H9 (cell line): ENCODE data around the gene MICAL3. TPM values are rescaled to one million over a fixed set of nuclear protein-coding genes. Genes with fewer than 3 reads are reported as not detected.

Source experiments
- DNase-seq: peaks from one replicate; pipeline ENCODE4 v3.0.0-alpha.2; 2017
- H2AFZ ChIP-seq: one replicate; pipeline ENCODE4 v1.6.1; 2013; ENCODE audit warnings: mild to moderate bottlenecking, low read length, control low read depth, moderate library complexity
- H2AK5ac ChIP-seq: 2 replicates; pipeline ENCODE4 v1.6.1; 2013; ENCODE audit warnings: low read length, control low read depth, mixed read lengths; ENCODE audit not compliant: insufficient read length
- H2BK120ac ChIP-seq: one replicate; pipeline ENCODE4 v1.6.1; 2013; ENCODE audit warnings: low read depth, mild to moderate bottlenecking, low read length, control low read depth, inconsistent platforms; ENCODE audit not compliant: poor library complexity, severe bottlenecking
- H2BK12ac ChIP-seq: 2 replicates; pipeline ENCODE4 v1.6.1; 2013; ENCODE audit warnings: low read length, control low read depth, mixed read lengths, low read depth; ENCODE audit not compliant: insufficient read length
- H2BK15ac ChIP-seq: 2 replicates; pipeline ENCODE4 v1.6.1; 2013; ENCODE audit warnings: low read depth, low read length, control low read depth
- H2BK20ac ChIP-seq: one replicate; pipeline ENCODE4 v1.6.1; 2013; ENCODE audit warnings: low read depth, mild to moderate bottlenecking, low read length, control low read depth, inconsistent platforms; ENCODE audit not compliant: poor library complexity, severe bottlenecking
- H2BK5ac ChIP-seq: 2 replicates; pipeline ENCODE4 v1.6.1; 2013; ENCODE audit warnings: low read length, control low read depth, mixed read lengths; ENCODE audit not compliant: insufficient read length
- H3K14ac ChIP-seq: 2 replicates; pipeline ENCODE4 v1.6.1; 2013; ENCODE audit warnings: low read length, control low read depth; ENCODE audit not compliant: insufficient read depth
- H3K18ac ChIP-seq: 2 replicates; pipeline ENCODE4 v1.6.1; 2013; ENCODE audit warnings: low read depth, mild to moderate bottlenecking, mixed read lengths, low read length, control low read depth; ENCODE audit not compliant: insufficient read length
- H3K23ac ChIP-seq: 2 replicates; pipeline ENCODE4 v1.6.1; 2013; ENCODE audit warnings: low read length, control low read depth, mixed read lengths, low read depth; ENCODE audit not compliant: insufficient read length
- H3K23me2 ChIP-seq: 2 replicates; pipeline ENCODE4 v1.6.1; 2013; ENCODE audit warnings: low read depth, mild to moderate bottlenecking, mixed read lengths, low read length, control low read depth; ENCODE audit not compliant: insufficient read length, poor library complexity, severe bottlenecking
- H3K27ac ChIP-seq: 2 replicates; pipeline ENCODE4 v1.5.1; 2013; ENCODE audit warnings: low read length, control low read depth, mixed read lengths, low read depth; ENCODE audit not compliant: insufficient read length
- H3K27me3 ChIP-seq: 2 replicates; pipeline ENCODE4 v1.6.1; 2013; ENCODE audit warnings: low read length, control low read depth, inconsistent platforms; ENCODE audit not compliant: insufficient read depth
- H3K4ac ChIP-seq: 2 replicates; pipeline ENCODE4 v1.6.1; 2013; ENCODE audit warnings: low read depth, mild to moderate bottlenecking, control low read depth, inconsistent platforms, low read length, moderate library complexity
- H3K4me1 ChIP-seq: 2 replicates; pipeline ENCODE4 v1.6.1; 2013; ENCODE audit warnings: low read length, control low read depth, inconsistent platforms; ENCODE audit not compliant: insufficient read depth
- H3K4me2 ChIP-seq: 2 replicates; pipeline ENCODE4 v1.6.1; 2013; ENCODE audit warnings: low read length, control low read depth, mixed read lengths; ENCODE audit not compliant: insufficient read length, insufficient read depth
- H3K56ac ChIP-seq: 2 replicates; pipeline ENCODE4 v1.6.1; 2013; ENCODE audit warnings: low read depth, mild to moderate bottlenecking, mixed read lengths, low read length, control low read depth; ENCODE audit not compliant: insufficient read length
- H3K79me1 ChIP-seq: 2 replicates; pipeline ENCODE4 v1.6.1; 2013; ENCODE audit warnings: low read depth, mild to moderate bottlenecking, moderate library complexity, low read length, control low read depth, inconsistent platforms; ENCODE audit not compliant: insufficient read depth, poor library complexity, severe bottlenecking
- H3K79me2 ChIP-seq: 2 replicates; pipeline ENCODE4 v1.6.1; 2013; ENCODE audit warnings: low read length, control low read depth, inconsistent platforms; ENCODE audit not compliant: insufficient read depth
- H3K9ac ChIP-seq: 2 replicates; pipeline ENCODE4 v1.6.1; 2013; ENCODE audit warnings: low read length, control low read depth, mixed read lengths; ENCODE audit not compliant: insufficient read length; ENCODE audit errors: extremely low read depth
- H3K9me3 ChIP-seq: one replicate; pipeline ENCODE4 v1.6.1; 2013; ENCODE audit warnings: low read depth, low read length, inconsistent platforms; ENCODE audit not compliant: control insufficient read depth
- H3T11ph ChIP-seq: one replicate; pipeline ENCODE4 v1.6.1; 2013; ENCODE audit warnings: mild to moderate bottlenecking, low read length, control low read depth, inconsistent platforms
- H4K20me1 ChIP-seq: one replicate; pipeline ENCODE4 v1.6.1; 2013; ENCODE audit not compliant: control insufficient read depth, insufficient read length, insufficient read depth
- H4K5ac ChIP-seq: 2 replicates; pipeline ENCODE4 v1.6.1; 2013; ENCODE audit warnings: low read depth, mild to moderate bottlenecking, mixed read lengths, low read length, control low read depth; ENCODE audit not compliant: insufficient read length
- H4K8ac ChIP-seq: replicated peaks from 2 replicates; pipeline ENCODE4 v1.6.1; 2013; ENCODE audit warnings: low read length, control low read depth, mixed read lengths, low read depth; ENCODE audit not compliant: insufficient read length
- H4K91ac ChIP-seq: 2 replicates; pipeline ENCODE4 v1.6.1; 2013; ENCODE audit warnings: low read depth, mild to moderate bottlenecking, moderate library complexity, mixed read lengths, low read length, control low read depth; ENCODE audit not compliant: insufficient read length
- H3K27ac Mint-ChIP-seq, 3 experiments: 2 replicates in 2 of 3; 3 replicates in 1 of 3; pipeline ENCODE4 v1.8.0; 2020 to 2021; ENCODE audit warnings: mixed read lengths in 3 of 3, mild to moderate bottlenecking in 1 of 3, moderate library complexity in 1 of 3
- H3K27me3 Mint-ChIP-seq: 2 replicates; pipeline ENCODE4 v1.8.0; 2021; ENCODE audit warnings: low read depth, mild to moderate bottlenecking, moderate library complexity, mixed read lengths
- H3K36me3 Mint-ChIP-seq, 3 experiments: 2 replicates in 2 of 3; 3 replicates in 1 of 3; pipeline ENCODE4 v1.8.0; 2020 to 2021; ENCODE audit warnings: low read depth in 3 of 3, mixed read lengths in 3 of 3; ENCODE audit not compliant: insufficient read depth in 1 of 3
- H3K4me1 Mint-ChIP-seq, 2 experiments: 2 replicates each; pipeline ENCODE4 v1.8.0; 2020; ENCODE audit warnings: mixed read lengths in 2 of 2
- H3K4me3 Mint-ChIP-seq, 2 experiments: 2 replicates in 1 of 2; 3 replicates in 1 of 2; pipeline ENCODE4 v1.8.0; 2020 to 2021; ENCODE audit warnings: mild to moderate bottlenecking in 2 of 2, mixed read lengths in 2 of 2, moderate library complexity in 1 of 2
- H3K9me3 Mint-ChIP-seq, 2 experiments: 2 replicates in 1 of 2; 3 replicates in 1 of 2; pipeline ENCODE4 v1.8.0; 2020; ENCODE audit warnings: mild to moderate bottlenecking in 2 of 2, mixed read lengths in 2 of 2, moderate library complexity in 1 of 2
- WGBS: extraction: QIAGEN DNeasy Blood & Tissue Kit; methylation state at CpG from one replicate; pipeline ENCODE4 v1.1.7; 2013; ENCODE audit warnings: missing lambda C conversion rate, low lambda C conversion rate, mixed read lengths; ENCODE audit not compliant: insufficient read length; ENCODE audit errors: extremely low coverage; 5-methylcytosine and 5-hydroxymethylcytosine counted together
- total RNA-seq: library from RNA; stranded (reverse); gene quantifications from 2 replicates; pipeline ENCODE4 v1.2.1, GENCODE V29; 2021
- TF ChIP-seq, protein P1 (sequence below): fragments of 200-600 bp; sonication (generic); conservative IDR thresholded peaks from 3 replicates; pipeline ENCODE4 v1.8.0; 2021; ENCODE audit warnings: antibody characterized with exemption, mild to moderate bottlenecking

The MICAL3 gene
- total RNA-seq, 1 experiment from 2014 or later: 50.2 TPM

DNA sequence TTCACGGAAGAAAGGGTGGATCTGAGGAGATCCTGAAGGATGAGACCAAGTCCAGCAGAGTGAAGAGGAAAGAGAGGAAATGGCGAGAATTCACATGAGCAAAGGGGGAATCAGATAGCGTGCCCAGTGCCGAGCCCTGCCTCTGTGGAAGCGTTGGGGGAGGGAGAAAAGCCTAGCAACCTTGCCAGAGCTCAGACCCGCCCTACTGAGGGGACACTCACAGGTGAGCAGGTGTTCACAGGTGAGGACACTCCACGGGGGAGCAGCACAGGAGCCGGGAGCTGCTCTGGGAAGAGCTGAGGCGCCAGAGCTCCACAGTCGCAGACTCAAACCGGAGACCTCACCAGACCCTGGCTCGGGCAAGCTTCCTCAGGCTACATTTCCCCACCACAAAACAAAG lies 56.2 kb downstream of the MICAL3 start:
- H3K79me1 ChIP-seq: no peaks in the 10 kb centered on the region
- H3K27ac Mint-ChIP-seq: peak overlapping the region in 2 of 3 experiments; percentile 21 to 55; a peak in 1 of 7 replicates
- H2BK20ac ChIP-seq: no peak overlapping the region
- no CpG with 5 or more reads among the region's 12 CpGs for WGBS
- H3K27ac ChIP-seq: no peak overlapping the region
- no peak for DNase-seq
- H3K27me3 Mint-ChIP-seq: no peaks in the 10 kb centered on the region
- H4K5ac ChIP-seq: no peak overlapping the region
- no peak overlapping the region for H2AK5ac ChIP-seq
- no peak overlapping the region; the same call in 1 of the 2 replicates for H3K14ac ChIP-seq
- TF ChIP-seq, protein P1, sequence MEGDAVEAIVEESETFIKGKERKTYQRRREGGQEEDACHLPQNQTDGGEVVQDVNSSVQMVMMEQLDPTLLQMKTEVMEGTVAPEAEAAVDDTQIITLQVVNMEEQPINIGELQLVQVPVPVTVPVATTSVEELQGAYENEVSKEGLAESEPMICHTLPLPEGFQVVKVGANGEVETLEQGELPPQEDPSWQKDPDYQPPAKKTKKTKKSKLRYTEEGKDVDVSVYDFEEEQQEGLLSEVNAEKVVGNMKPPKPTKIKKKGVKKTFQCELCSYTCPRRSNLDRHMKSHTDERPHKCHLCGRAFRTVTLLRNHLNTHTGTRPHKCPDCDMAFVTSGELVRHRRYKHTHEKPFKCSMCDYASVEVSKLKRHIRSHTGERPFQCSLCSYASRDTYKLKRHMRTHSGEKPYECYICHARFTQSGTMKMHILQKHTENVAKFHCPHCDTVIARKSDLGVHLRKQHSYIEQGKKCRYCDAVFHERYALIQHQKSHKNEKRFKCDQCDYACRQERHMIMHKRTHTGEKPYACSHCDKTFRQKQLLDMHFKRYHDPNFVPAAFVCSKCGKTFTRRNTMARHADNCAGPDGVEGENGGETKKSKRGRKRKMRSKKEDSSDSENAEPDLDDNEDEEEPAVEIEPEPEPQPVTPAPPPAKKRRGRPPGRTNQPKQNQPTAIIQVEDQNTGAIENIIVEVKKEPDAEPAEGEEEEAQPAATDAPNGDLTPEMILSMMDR: no peak
- H2BK12ac ChIP-seq: no peak overlapping the region
- H3K4me3 Mint-ChIP-seq: no peak overlapping the region
- no peak overlapping the region for H3K4me2 ChIP-seq
- H3K36me3 Mint-ChIP-seq: peaks cover 0 to 7% (median 6%) of the 10 kb centered on the region in 3 experiments; a peak in 2 of 7 replicates
- H3K27me3 ChIP-seq: no peaks in the 10 kb centered on the region
- no peak overlapping the region for H2BK120ac ChIP-seq
- H2BK5ac ChIP-seq: no peak overlapping the region
- no peak overlapping the region for H2BK15ac ChIP-seq
- H3K4me1 Mint-ChIP-seq: peaks cover 35 to 43% of the 10 kb centered on the region in 2 experiments
- no peak overlapping the region for H4K91ac ChIP-seq
- no peaks in the 10 kb centered on the region for H3K23me2 ChIP-seq
- no peaks in the 10 kb centered on the region for H4K20me1 ChIP-seq
- H3K9me3 ChIP-seq: no peaks in the 10 kb centered on the region
- H3K79me2 ChIP-seq: peaks cover 7% of the 10 kb centered on the region; the same call in 1 of the 2 replicates
- H3K9ac ChIP-seq: no peak overlapping the region
- H3K23ac ChIP-seq: no peak overlapping the region
- H4K8ac ChIP-seq: no peak overlapping the region
- H3K18ac ChIP-seq: no peak overlapping the region
- no peak overlapping the region for H3K4ac ChIP-seq
- peaks cover 2% of the 10 kb centered on the region; the same call in 1 of the 2 replicates for H3K4me1 ChIP-seq
- H3T11ph ChIP-seq: no peak overlapping the region
- no peaks in the 10 kb centered on the region for H3K9me3 Mint-ChIP-seq
- H3K56ac ChIP-seq: no peak overlapping the region
- no peak overlapping the region for H2AFZ ChIP-seq
